Bronchial epithelial cell (primary cell): ENCODE data around the gene GPR141. TPM values are rescaled to one million over a fixed set of nuclear protein-coding genes. Genes with fewer than 3 reads are reported as not detected.

Source experiments
- DNase-seq: peaks from one replicate; pipeline ENCODE4 v3.0.0-alpha.2; 2010; ENCODE audit warnings: low read depth
- FAIRE-seq: peaks from 2 replicates; lab custom pipeline; 2011; peaks lifted over from hg19 to GRCh38; lab: Jason Lieb, UNC
- H3K27me3 ChIP-seq: 2 replicates; pipeline ENCODE4 v1.5.1; 2011; ENCODE audit warnings: low read length; ENCODE audit not compliant: control insufficient read depth, insufficient read depth
- H3K36me3 ChIP-seq: 2 replicates; pipeline ENCODE4 v1.5.1; 2011; ENCODE audit warnings: low read length; ENCODE audit not compliant: control insufficient read depth, insufficient read depth
- H3K4me3 ChIP-seq: 2 replicates; pipeline ENCODE4 v1.5.1; 2011; ENCODE audit warnings: mild to moderate bottlenecking, low read depth, low read length, control low read depth
- CTCF ChIP-seq: IDR thresholded peaks from 2 replicates; pipeline ENCODE4 v1.5.1; 2011; ENCODE audit warnings: mild to moderate bottlenecking, moderate library complexity, low read length, control low read depth, inconsistent platforms; ENCODE audit not compliant: insufficient read depth, severe bottlenecking
- total RNA-seq: library from RNA; depleted of rRNA; stranded (reverse); fragments of >200 nt; gene quantifications from 2 replicates; pipeline ENCODE4 v1.2.1, GENCODE V29; 2014

Gene GPR141
- total RNA-seq, 1 donor from 2014 or later: 0.26 TPM

GRCh38 chr7:37729181-37729580, 45.6 kb downstream of the GPR141 start:
- no peak for DNase-seq
- no peak for FAIRE-seq
- Histone ChIP-seq H3K4me3 (no peak overlapping the region), H3K36me3 (no peaks in the 10 kb centered on the region), H3K27me3 (no peaks in the 10 kb centered on the region)
- TF ChIP-seq CTCF: no peak

DNA sequence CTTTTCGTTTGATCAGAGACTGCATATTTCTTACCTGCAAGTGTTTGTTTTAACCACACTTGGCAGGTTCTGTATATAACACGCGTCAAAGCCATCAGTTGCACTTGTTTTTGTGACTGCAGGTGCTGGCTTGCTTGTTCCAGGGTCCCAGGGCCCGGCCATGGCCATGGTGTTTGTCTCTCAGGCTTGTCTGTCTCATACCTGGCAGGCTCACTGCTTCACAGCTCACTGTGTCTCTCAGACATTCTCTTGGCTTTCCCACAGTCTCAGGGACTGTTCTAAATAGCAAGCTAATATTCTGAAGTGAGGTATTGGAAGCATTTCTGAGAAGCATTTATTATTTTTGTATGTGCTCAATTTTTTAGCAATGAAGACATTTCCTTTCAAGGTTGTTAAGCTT, 46.9 kb downstream of the GPR141 start:
- H3K27me3 ChIP-seq: no peaks in the 10 kb centered on the region
- H3K36me3 ChIP-seq: no peaks in the 10 kb centered on the region
- TF ChIP-seq CTCF: no peak
- H3K4me3 ChIP-seq: no peak overlapping the region
- FAIRE-seq: no peak
- no peak for DNase-seq

- no peaks in the 10 kb centered on the region for H3K36me3 ChIP-seq
- TF ChIP-seq CTCF: peak; percentile 77
- FAIRE-seq: no peak
- DNase-seq: peak; percentile 91
- no peak overlapping the region for H3K4me3 ChIP-seq
- H3K27me3 ChIP-seq: no peaks in the 10 kb centered on the region
These were observed 48.7 kb downstream of the GPR141 start for GRCh38 chr7:37732253-37732652.

- FAIRE-seq: peak; percentile 66
These were observed 49.3 kb downstream of the GPR141 start for GRCh38 chr7:37732888-37733287.

DNA sequence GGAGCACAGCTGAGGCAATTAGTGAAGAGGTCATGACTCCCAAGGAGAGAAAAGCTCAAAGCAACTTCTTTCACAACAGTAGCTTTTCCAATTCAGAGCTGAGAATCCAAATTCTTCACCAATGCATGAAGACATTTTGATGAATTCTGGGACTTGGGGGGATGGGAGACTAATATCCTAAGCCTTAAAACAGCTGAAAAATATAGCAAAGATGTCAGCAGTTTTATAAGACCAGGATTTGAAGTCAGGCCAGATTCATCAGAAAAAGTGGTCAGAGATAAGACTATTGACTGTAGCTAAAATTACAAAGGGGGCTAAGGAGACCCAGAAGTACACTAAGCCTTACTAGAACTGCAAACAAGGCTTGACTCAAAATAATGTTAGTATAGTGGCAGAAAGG, 51.6 kb downstream of the GPR141 start:
- DNase-seq: no peak
- TF ChIP-seq CTCF: no peak
- no peak for FAIRE-seq
- Histone ChIP-seq H3K4me3 (no peak overlapping the region), H3K27me3 (no peaks in the 10 kb centered on the region), H3K36me3 (no peaks in the 10 kb centered on the region)

More at GRCh38 chr7:37732888-37733287, 49.3 kb downstream of the GPR141 start:
- no peak for TF ChIP-seq CTCF
- DNase-seq: peak; percentile 89
- H3K36me3 ChIP-seq: no peaks in the 10 kb centered on the region
- H3K4me3 ChIP-seq: no peak overlapping the region
- H3K27me3 ChIP-seq: no peaks in the 10 kb centered on the region

DNA sequence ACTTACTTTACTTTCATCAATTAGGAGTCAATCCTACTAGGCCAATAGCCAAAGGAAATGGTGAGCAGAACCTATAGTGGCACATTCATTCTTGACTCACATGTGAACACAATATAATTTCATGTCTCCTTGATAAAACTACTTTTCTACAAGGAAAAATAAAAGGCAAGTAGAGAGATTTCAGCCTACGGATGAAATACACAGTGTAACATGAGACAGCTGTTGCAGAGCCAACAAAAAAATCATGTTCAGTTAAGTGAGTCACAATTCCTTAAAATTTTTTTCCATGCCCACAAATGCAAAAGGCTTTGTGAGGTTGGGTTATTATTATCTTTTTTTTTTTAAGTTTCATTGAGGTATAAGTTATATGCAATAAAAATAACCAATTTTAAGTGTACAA, 54.8 kb downstream of the GPR141 start:
- peak; percentile 47 for DNase-seq
- H3K27me3 ChIP-seq: no peaks in the 10 kb centered on the region
- H3K4me3 ChIP-seq: no peak overlapping the region
- no peak for TF ChIP-seq CTCF
- no peak for FAIRE-seq
- no peaks in the 10 kb centered on the region for H3K36me3 ChIP-seq
